Keratinocyte (primary cell): ENCODE results near the gene AK2. TPM values are rescaled to one million over a fixed set of nuclear protein-coding genes. Genes with fewer than 3 reads are reported as not detected.

ENCODE experiments used
- DNase-seq: peaks from one replicate; pipeline ENCODE4 v3.0.0-alpha.2; 2011; ENCODE audit warnings: low read depth, missing footprints, low spot score
- FAIRE-seq: peaks from 2 replicates; lab custom pipeline; 2011; peaks lifted over from hg19 to GRCh38; lab: Jason Lieb, UNC
- H2AFZ ChIP-seq: 2 replicates; pipeline ENCODE4 v1.6.0; 2012; ENCODE audit warnings: low read length, control low read depth, inconsistent platforms; ENCODE audit not compliant: control insufficient read depth
- H3K27ac ChIP-seq: 2 replicates; pipeline ENCODE4 v1.5.1; 2011; ENCODE audit warnings: low read length; ENCODE audit not compliant: control insufficient read depth, insufficient read depth
- H3K27me3 ChIP-seq: 3 replicates; pipeline ENCODE4 v1.6.0; 2011; ENCODE audit warnings: low read length; ENCODE audit not compliant: control insufficient read depth, insufficient read depth; ENCODE audit errors: extremely low read depth
- H3K36me3 ChIP-seq, 2 experiments: 2 replicates in 1 of 2; 3 replicates in 1 of 2; pipeline ENCODE4 v1.5.1; 2011; ENCODE audit warnings: low read length in 2 of 2, mild to moderate bottlenecking in 1 of 2; ENCODE audit not compliant: control insufficient read depth in 2 of 2, insufficient read depth in 2 of 2; ENCODE audit errors: extremely low read depth in 1 of 2
- H3K4me1 ChIP-seq: 3 replicates; pipeline ENCODE4 v1.5.1; 2011; ENCODE audit warnings: low read length; ENCODE audit not compliant: control insufficient read depth, insufficient read depth; ENCODE audit errors: extremely low read depth
- H3K4me2 ChIP-seq: 3 replicates; pipeline ENCODE4 v1.6.0; 2011; ENCODE audit warnings: low read depth, low read length; ENCODE audit not compliant: control insufficient read depth, insufficient read depth; ENCODE audit errors: extremely low read depth
- H3K4me3 ChIP-seq, 3 experiments: fragments of 200-600 bp in 1 of 3; sonication (generic) in 1 of 3; 2 replicates in 2 of 3; 3 replicates in 1 of 3; pipeline ENCODE4 v1.5.1; 2011 to 2016; ENCODE audit warnings: low read length in 3 of 3, mild to moderate bottlenecking in 3 of 3, control low read depth in 2 of 3, inconsistent platforms in 1 of 3, low read depth in 1 of 3, mixed read lengths in 1 of 3, mixed run types in 1 of 3, moderate library complexity in 1 of 3; ENCODE audit not compliant: control insufficient read depth in 2 of 3, insufficient read depth in 2 of 3; ENCODE audit errors: extremely low read depth in 1 of 3
- H3K79me2 ChIP-seq: 2 replicates; pipeline ENCODE4 v1.6.0; 2012; ENCODE audit warnings: low read length; ENCODE audit not compliant: control insufficient read depth, insufficient read depth
- H3K9ac ChIP-seq: 3 replicates; pipeline ENCODE4 v1.6.0; 2011; ENCODE audit warnings: low read length; ENCODE audit not compliant: control insufficient read depth, insufficient read depth; ENCODE audit errors: extremely low read depth
- H3K9me1 ChIP-seq: 3 replicates; pipeline ENCODE4 v1.6.0; 2011; ENCODE audit warnings: low read length; ENCODE audit not compliant: control insufficient read depth, insufficient read depth; ENCODE audit errors: extremely low read depth
- H3K9me3 ChIP-seq: 2 replicates; pipeline ENCODE4 v1.5.1; 2012; ENCODE audit warnings: low read depth, low read length; ENCODE audit not compliant: control insufficient read depth
- H4K20me1 ChIP-seq: 3 replicates; pipeline ENCODE4 v1.6.0; 2011; ENCODE audit warnings: low read length; ENCODE audit not compliant: control insufficient read depth, insufficient read depth; ENCODE audit errors: extremely low read depth
- CTCF ChIP-seq, 3 experiments: IDR thresholded peaks in 1 of 3; conservative IDR thresholded peaks in 1 of 3; optimal IDR thresholded peaks in 1 of 3; 2 replicates in 2 of 3; 3 replicates in 1 of 3; pipeline versions ENCODE3 to v1.5.1; 2011; ENCODE audit warnings: low read length in 3 of 3, mild to moderate bottlenecking in 3 of 3, moderate library complexity in 2 of 3, control low read depth in 1 of 3, inconsistent platforms in 1 of 3; ENCODE audit not compliant: insufficient read depth in 2 of 3; ENCODE audit errors: extremely low read depth in 1 of 3
- EZH2 ChIP-seq: IDR thresholded peaks from one replicate; pipeline ENCODE4 v1.6.1; 2012; ENCODE audit warnings: inconsistent platforms, mild to moderate bottlenecking, low read length, moderate library complexity
- dilution Hi-C: fragments of 300-500 bp; cut with MboI; formaldehyde crosslinking; loops from one replicate; pipeline ENCODE4 v1.7.0; 2020; ENCODE audit warnings: low sequenced_read_pairs; ENCODE audit not compliant: extremely low pct_ligation_motif_present
- polyA plus RNA-seq, 5 experiments: library from polyadenylated mRNA; depleted of rRNA in 3 of 5; stranded (reverse) in 3 of 5; stranded (forward) in 1 of 5; unstranded in 1 of 5; fragments of >200 nt; gene quantifications; 1 replicate in 1 of 5; 2 replicates in 3 of 5; 3 replicates in 1 of 5; pipeline versions ENCODE4 v1.2.1 to v1.2.3, GENCODE V29; 2011 to 2012; ENCODE audit warnings: missing spikeins in 2 of 5, low read depth in 1 of 5, low replicate concordance in 1 of 5

AK2 gene
- polyA plus RNA-seq, 1 donor (not counting 4 experiments of a cell fraction or from before 2014, with no cell fraction given): 258 TPM

GRCh38 chr1:33045246-33045645 is 8.6 kb upstream of the AK2 start:
- Histone ChIP-seq H3K9me1 (no peaks in the 10 kb centered on the region), H3K36me3 (no peaks in the 10 kb centered on the region), H2AFZ (no peak overlapping the region), H3K4me3 (no peak overlapping the region), H3K79me2 (no peaks in the 10 kb centered on the region), H3K4me1 (peaks cover 24% of the 10 kb centered on the region), H3K4me2 (no peak overlapping the region), H3K27me3 (no peaks in the 10 kb centered on the region), H3K9ac (no peak overlapping the region), H3K9me3 (no peaks in the 10 kb centered on the region), H4K20me1 (no peaks in the 10 kb centered on the region), H3K27ac (no peak overlapping the region)
- dilution Hi-C loops: no loop called here
- DNase-seq (no peak), FAIRE-seq (no peak)
- no peak for TF ChIP-seq EZH2
- TF ChIP-seq CTCF (optimal IDR thresholded peaks at IDR 0.05 in 1 of 3, IDR thresholded peaks at IDR 0.05 in 1 of 3, conservative IDR thresholded peaks at IDR 0.05 in 1 of 3; ENCODE audit: extremely low read depth in 1 of 3, insufficient read depth in 2 of 3, low read length in 3 of 3): no peak

GRCh38 chr1:33043267-33044092 is 6.8 kb upstream of the AK2 start:
- H3K79me2 ChIP-seq: no peaks in the 10 kb centered on the region
- dilution Hi-C loops: no loop called here
- no peak overlapping the region for H3K4me3 ChIP-seq
- H3K27ac ChIP-seq: no peak overlapping the region
- DNase-seq (no peak), FAIRE-seq (no peak)
- no peaks in the 10 kb centered on the region for H3K27me3 ChIP-seq
- no peaks in the 10 kb centered on the region for H3K9me3 ChIP-seq
- H3K4me2 ChIP-seq: no peak overlapping the region
- no peak overlapping the region for H2AFZ ChIP-seq
- no peaks in the 10 kb centered on the region for H3K36me3 ChIP-seq
- H3K4me1 ChIP-seq: peaks cover 11% of the 10 kb centered on the region
- H4K20me1 ChIP-seq: no peaks in the 10 kb centered on the region
- no peak overlapping the region for H3K9ac ChIP-seq
- H3K9me1 ChIP-seq: no peaks in the 10 kb centered on the region
- TF ChIP-seq CTCF (optimal IDR thresholded peaks at IDR 0.05 in 1 of 3, IDR thresholded peaks at IDR 0.05 in 1 of 3, conservative IDR thresholded peaks at IDR 0.05 in 1 of 3; ENCODE audit: extremely low read depth in 1 of 3, insufficient read depth in 2 of 3, low read length in 3 of 3) (no peak), EZH2 (no peak)
